HG02678 (cell line): ENCODE results near the gene SYNE1.
"Not testable (repeated sequence)": the region's sequence is repeated elsewhere in the genome, so short reads cannot be mapped to it uniquely, and the experiment has no call there.

Experiments
- ATAC-seq: cut with Tn5 transposase; IDR thresholded peaks from one replicate; pipeline ENCODE4 v1.9.1; 2021; ENCODE audit warnings: mild to moderate bottlenecking, moderate library complexity; ENCODE audit not compliant: unreplicated experiment

Gene SYNE1

GRCh38 chr6:152499931-152500330 is 137.2 kb downstream of the SYNE1 start:
- ATAC-seq: no peak

- ATAC-seq: no peak
These were observed 140.4 kb downstream of the SYNE1 start for GRCh38 chr6:152496731-152497130.

- ATAC-seq: not testable (repeated sequence)
These were observed 141.7 kb downstream of the SYNE1 start for GRCh38 chr6:152495456-152495855.

GRCh38 chr6:152492281-152492680 is 144.9 kb downstream of the SYNE1 start:
- ATAC-seq: not testable (repeated sequence)

GRCh38 chr6:152491501-152491900 is 145.7 kb downstream of the SYNE1 start:
- not testable (repeated sequence) for ATAC-seq

- ATAC-seq: not testable (repeated sequence)
These were observed 146.2 kb downstream of the SYNE1 start for GRCh38 chr6:152490971-152491378.

GRCh38 chr6:152484806-152485205 is 152.4 kb downstream of the SYNE1 start:
- no peak for ATAC-seq

- ATAC-seq: no peak
These were observed 154.9 kb downstream of the SYNE1 start for GRCh38 chr6:152482289-152482688.

- no peak for ATAC-seq
These were observed 158.7 kb downstream of the SYNE1 start for GRCh38 chr6:152478377-152479010.

- ATAC-seq: no peak
These were observed 162.8 kb downstream of the SYNE1 start for GRCh38 chr6:152474354-152474753.

- no peak for ATAC-seq
These were observed 164.8 kb downstream of the SYNE1 start for GRCh38 chr6:152472325-152472724.

GRCh38 chr6:152471456-152472265 is 165.5 kb downstream of the SYNE1 start:
- ATAC-seq: no peak

- ATAC-seq: no peak
These were observed 174.0 kb downstream of the SYNE1 start for GRCh38 chr6:152463164-152463563.

- ATAC-seq: no peak
These were observed 174.4 kb downstream of the SYNE1 start for GRCh38 chr6:152462716-152463115.

GRCh38 chr6:152461556-152461955 is 175.6 kb downstream of the SYNE1 start:
- no peak for ATAC-seq

GRCh38 chr6:152458648-152459644 is 178.2 kb downstream of the SYNE1 start:
- ATAC-seq: no peak

- no peak for ATAC-seq
These were observed 179.1 kb downstream of the SYNE1 start for GRCh38 chr6:152457949-152458624.

GRCh38 chr6:152454003-152454402 is 183.2 kb downstream of the SYNE1 start:
- ATAC-seq: no peak

- no peak for ATAC-seq
These were observed 183.7 kb downstream of the SYNE1 start for GRCh38 chr6:152453421-152453820.

- no peak for ATAC-seq
These were observed 184.5 kb downstream of the SYNE1 start for GRCh38 chr6:152452639-152453038.

- ATAC-seq: no peak
These were observed 186.6 kb downstream of the SYNE1 start for GRCh38 chr6:152450519-152450918.
